K562 (cell line): Measurements from ENCODE around the gene PCNX2. TPM values are rescaled to one million over a fixed set of nuclear protein-coding genes. Genes with fewer than 3 reads are reported as not detected.

Source experiments
- ATAC-seq: fragments of 200-7000 bp; cut with Tn5 transposase; 3 replicates; pipeline ENCODE4 v1.9.1; 2020; ENCODE audit warnings: moderate library complexity
- BruUV-seq: library from RNA; stranded (reverse); fragments of 400-500 nt; replicated peaks from 2 replicates; lab custom pipeline; 2021; lab: Mats Ljungman, UMichigan
- CTCF ChIA-PET: fragments of 300-600 bp; formaldehyde crosslinking; extraction: SDS; loops from one replicate; lab custom pipeline; 2021; ENCODE audit warnings: low intra/inter-chr PET ratio; lab: Yijun Ruan, JAX
- POLR2A ChIA-PET: fragments of 300-600, 350-650 bp; sonication (Branson Sonifier 250); formaldehyde crosslinking; extraction: SDS; loops from one replicate; lab custom pipeline; 2021; ENCODE audit warnings: antibody characterized with exemption, inconsistent platforms; lab: Yijun Ruan, JAX
- DNase-seq, 4 experiments: peaks; one replicate each; pipeline versions ENCODE4 v3.0.0 to v3.0.0-alpha.2; 2011 to 2018; ENCODE audit warnings: low spot score in 3 of 4, mixed read lengths in 3 of 4; ENCODE audit errors: extremely low read depth in 1 of 4
- FAIRE-seq: peaks from 2 replicates; lab custom pipeline; 2011; peaks lifted over from hg19 to GRCh38; lab: Jason Lieb, UNC
- H2AFZ ChIP-seq: 2 replicates; pipeline ENCODE4 v1.6.0; 2011; ENCODE audit warnings: low read depth, low read length, control low read depth, inconsistent platforms
- H3K27ac ChIP-seq: fragments of 200-600 bp; 3 replicates; pipeline ENCODE4 v1.8.0; 2011; ENCODE audit warnings: low read depth, mild to moderate bottlenecking, control low read depth, inconsistent platforms, low read length, moderate library complexity, mixed read lengths; ENCODE audit errors: extremely low read depth
- H3K27me3 ChIP-seq, 2 experiments: fragments of 300-600 bp in 1 of 2; 2 replicates in 1 of 2; 3 replicates in 1 of 2; pipeline versions ENCODE4 v1.6.0 to v1.8.0; 2011; ENCODE audit warnings: inconsistent platforms in 2 of 2, low read length in 2 of 2, mild to moderate bottlenecking in 1 of 2, mixed read lengths in 1 of 2, moderate library complexity in 1 of 2; ENCODE audit not compliant: control insufficient read depth in 2 of 2, insufficient read depth in 2 of 2
- H3K36me3 ChIP-seq: fragments of 300-600 bp; 3 replicates; pipeline ENCODE4 v1.8.0; 2011; ENCODE audit warnings: mild to moderate bottlenecking, low read length, inconsistent platforms; ENCODE audit not compliant: control insufficient read depth, insufficient read depth
- H3K4me1 ChIP-seq, 2 experiments: fragments of 200-600 bp in 1 of 2; replicated peaks in 1 of 2; 2 replicates in 1 of 2; 3 replicates in 1 of 2; pipeline versions ENCODE4 v1.5.1 to v1.8.0; 2011; ENCODE audit warnings: inconsistent platforms in 2 of 2, low read length in 2 of 2, mild to moderate bottlenecking in 1 of 2, mixed read lengths in 1 of 2, moderate library complexity in 1 of 2; ENCODE audit not compliant: control insufficient read depth in 2 of 2, insufficient read depth in 2 of 2
- H3K4me2 ChIP-seq: 2 replicates; pipeline ENCODE4 v1.6.1; 2011; ENCODE audit warnings: low read length, control low read depth, inconsistent platforms, mixed read lengths; ENCODE audit not compliant: insufficient read depth
- H3K4me3 ChIP-seq: fragments of 200-600 bp; sonication (generic), shearing (Covaris generic); 2 replicates; pipeline ENCODE4 v1.5.1; 2016; ENCODE audit warnings: control low read depth, inconsistent platforms
- H3K79me2 ChIP-seq: fragments of 200-600 bp; 3 replicates; pipeline ENCODE4 v1.8.0; 2011; ENCODE audit warnings: low read length, inconsistent platforms; ENCODE audit not compliant: control insufficient read depth, insufficient read depth
- H3K9ac ChIP-seq, 2 experiments: 2 replicates each; pipeline versions ENCODE4 v1.6.0 to v1.6.1; 2011; ENCODE audit warnings: low read depth in 2 of 2, low read length in 2 of 2, control low read depth in 1 of 2, inconsistent platforms in 1 of 2, mild to moderate bottlenecking in 1 of 2, mixed read lengths in 1 of 2; ENCODE audit not compliant: insufficient read depth in 1 of 2
- H3K9me1 ChIP-seq: one replicate; pipeline ENCODE4 v1.6.0; 2011; ENCODE audit warnings: inconsistent platforms, mild to moderate bottlenecking, low read length, moderate library complexity; ENCODE audit not compliant: control insufficient read depth, insufficient read depth
- H3K9me3 ChIP-seq: replicated peaks from 2 replicates; pipeline ENCODE4 v1.5.1; 2011; ENCODE audit warnings: low read depth, low read length, inconsistent platforms; ENCODE audit not compliant: control insufficient read depth, insufficient read depth
- H4K20me1 ChIP-seq: replicated peaks from 2 replicates; pipeline ENCODE4 v1.6.1; 2011; ENCODE audit warnings: low read length, inconsistent platforms, mixed read lengths; ENCODE audit not compliant: control insufficient read depth, insufficient read depth
- BCL6 ChIP-seq: fragments of 250-450 bp; sonication (Bioruptor Pico); IDR thresholded peaks from 2 replicates; pipeline ENCODE4 v1.4.0; 2020
- GABPB2 ChIP-seq: fragments of 250-450 bp; sonication (Bioruptor Pico); conservative IDR thresholded peaks from 2 replicates; pipeline ENCODE4 v1.5.1; 2021; ENCODE audit warnings: mild to moderate bottlenecking
- HDAC3 ChIP-seq: fragments of 450-650 bp; IDR thresholded peaks from 2 replicates; pipeline ENCODE4 v1.6.1; 2018; ENCODE audit warnings: borderline replicate concordance, mild to moderate bottlenecking, moderate library complexity; ENCODE audit not compliant: partially characterized antibody
- KAT7 ChIP-seq: sonication (generic); formaldehyde crosslinking; IDR thresholded peaks from 2 replicates; pipeline ENCODE4 v1.8.0; 2022; ENCODE audit warnings: missing genetic modification reagents, mild to moderate bottlenecking, borderline replicate concordance
- MAFF ChIP-seq: IDR thresholded peaks from 2 replicates; pipeline ENCODE4 v1.6.1; 2012; ENCODE audit warnings: low read length, improper control_type of control experiment
- NCOA2 ChIP-seq, 2 experiments: fragments of 450-650 bp; IDR thresholded peaks; 2 replicates each; pipeline ENCODE4 v1.6.1; 2018; ENCODE audit warnings: mild to moderate bottlenecking in 2 of 2, moderate library complexity in 1 of 2; ENCODE audit not compliant: partially characterized antibody in 2 of 2
- NCOR1 ChIP-seq: fragments of 450-650 bp; IDR thresholded peaks from 2 replicates; pipeline ENCODE4 v1.6.1; 2016; ENCODE audit warnings: mild to moderate bottlenecking, moderate library complexity
- PHF21A ChIP-seq: fragments of 450-650 bp; IDR thresholded peaks from 2 replicates; pipeline ENCODE4 v1.6.1; 2017; ENCODE audit warnings: low read depth, borderline replicate concordance
- POLR3G ChIP-seq: IDR thresholded peaks from 2 replicates; pipeline ENCODE4 v1.6.1; 2011; ENCODE audit not compliant: insufficient read length, insufficient replicate concordance; ENCODE audit errors: extremely low read depth
- RBM15 ChIP-seq: fragments of 200-400 bp; formaldehyde crosslinking; IDR thresholded peaks from 2 replicates; pipeline ENCODE4 v1.6.1; 2018; ENCODE audit warnings: mild to moderate bottlenecking, low read length, moderate library complexity; ENCODE audit not compliant: insufficient read depth
- SUPT5H ChIP-seq: fragments of 450-650 bp; IDR thresholded peaks from 2 replicates; pipeline ENCODE4 v1.6.1; 2016
- ZMIZ1 ChIP-seq, 2 experiments: fragments of 150-350 bp in 1 of 2; IDR thresholded peaks; 2 replicates each; pipeline ENCODE4 v1.6.1; 2012 to 2016; ENCODE audit warnings: low read depth in 2 of 2, low read length in 2 of 2, mild to moderate bottlenecking in 1 of 2, moderate library complexity in 1 of 2
- ZNF347 ChIP-seq: fragments of 450-650 bp; formaldehyde crosslinking; IDR thresholded peaks from 2 replicates; pipeline ENCODE4 v1.4.0; 2020; ENCODE audit warnings: low read depth, mild to moderate bottlenecking, moderate library complexity
- ZNF436 ChIP-seq: fragments of 250-450, 450-650 bp; sonication (Bioruptor Pico); formaldehyde crosslinking; IDR thresholded peaks from 2 replicates; pipeline ENCODE4 v1.7.0; 2020; ENCODE audit warnings: mild to moderate bottlenecking
- in situ Hi-C: fragments of 300-500 bp; cut with MboI; formaldehyde crosslinking; loops from 4 replicates; pipeline ENCODE4 v1.15.0; 2018; ENCODE audit warnings: inconsistent platforms, mixed read lengths
- intact Hi-C: fragments of 100-400 bp; cut with micrococcal nuclease; formaldehyde crosslinking; loops from 2 replicates; pipeline ENCODE4 v1.14.2; 2022
- polyA plus RNA-seq, 8 experiments: library from polyadenylated mRNA; depleted of rRNA in 4 of 8; stranded (reverse) in 5 of 8; unstranded in 3 of 8; fragments of >200 nt; fragmentation: Nextera tagmentation in 2 of 8; fragmentation: Illumina TruSeq in 1 of 8; extraction: Ambion mirVana in 2 of 8; extraction: Trizol in 1 of 8; gene quantifications; 2 replicates each; pipeline versions ENCODE4 v1.2.1 to v1.2.3, GENCODE V29; 2011 to 2014; ENCODE audit warnings: inconsistent platforms in 1 of 8, missing spikeins in 1 of 8
- total RNA-seq, 7 experiments: library from RNA; depleted of rRNA in 6 of 7; stranded (reverse); fragments of >200 nt in 6 of 7; fragmentation: Illumina TruSeq in 2 of 7; extraction: Trizol in 2 of 7; gene quantifications; 2 replicates each; pipeline versions ENCODE4 v1.2.1 to v1.2.3, GENCODE V29; 2011 to 2021; ENCODE audit warnings: low replicate concordance in 1 of 7
- TF ChIP-seq, protein P1 (sequence below): fragments of 250-450 bp; sonication (Bioruptor Pico); IDR thresholded peaks from 2 replicates; pipeline ENCODE4 v1.5.0; 2021; ENCODE audit warnings: mild to moderate bottlenecking, borderline replicate concordance
- TF ChIP-seq, protein P2 (sequence below): sonication (generic); formaldehyde crosslinking; IDR thresholded peaks from 2 replicates; pipeline ENCODE4 v1.9.0; 2022; ENCODE audit warnings: mild to moderate bottlenecking, missing genetic modification reagents

PCNX2 gene
- total and polyA plus RNA-seq, 9 of the 15 experiments (the other 6 are each of a cell fraction or from before 2014, with no cell fraction given), result 0.07 to 0.33 TPM; not detected in 7

GRCh38 chr1:233158322-233158721 lies 137.2 kb downstream of the PCNX2 start:
- BruUV-seq, result no TSS peak
- TF ChIP-seq ZNF347 (CRISPR knock-in tag) (no peak), ZNF436 (CRISPR knock-in tag) (no peak), RBM15 (no peak), HDAC3 (no peak), GABPB2 (CRISPR knock-in tag) (no peak), NCOA2 (IDR thresholded peaks at IDR 0.05; ENCODE audit: partially characterized antibody in 2 of 2) (no peak), SUPT5H (no peak), KAT7 (CRISPR knock-in tag) (no peak), NCOR1 (no peak), BCL6 (no peak), POLR3G (no peak), ZMIZ1 (IDR thresholded peaks at IDR 0.05; ENCODE audit: low read depth in 2 of 2, low read length in 2 of 2) (no peak), PHF21A (no peak), MAFF (no peak)
- TF ChIP-seq, protein P1, sequence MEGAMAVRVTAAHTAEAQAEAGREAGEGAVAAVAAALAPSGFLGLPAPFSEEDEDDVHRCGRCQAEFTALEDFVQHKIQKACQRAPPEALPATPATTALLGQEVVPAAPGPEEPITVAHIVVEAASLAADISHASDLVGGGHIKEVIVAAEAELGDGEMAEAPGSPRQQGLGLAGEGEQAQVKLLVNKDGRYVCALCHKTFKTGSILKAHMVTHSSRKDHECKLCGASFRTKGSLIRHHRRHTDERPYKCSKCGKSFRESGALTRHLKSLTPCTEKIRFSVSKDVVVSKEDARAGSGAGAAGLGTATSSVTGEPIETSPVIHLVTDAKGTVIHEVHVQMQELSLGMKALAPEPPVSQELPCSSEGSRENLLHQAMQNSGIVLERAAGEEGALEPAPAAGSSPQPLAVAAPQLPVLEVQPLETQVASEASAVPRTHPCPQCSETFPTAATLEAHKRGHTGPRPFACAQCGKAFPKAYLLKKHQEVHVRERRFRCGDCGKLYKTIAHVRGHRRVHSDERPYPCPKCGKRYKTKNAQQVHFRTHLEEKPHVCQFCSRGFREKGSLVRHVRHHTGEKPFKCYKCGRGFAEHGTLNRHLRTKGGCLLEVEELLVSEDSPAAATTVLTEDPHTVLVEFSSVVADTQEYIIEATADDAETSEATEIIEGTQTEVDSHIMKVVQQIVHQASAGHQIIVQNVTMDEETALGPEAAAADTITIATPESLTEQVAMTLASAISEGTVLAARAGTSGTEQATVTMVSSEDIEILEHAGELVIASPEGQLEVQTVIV (CRISPR knock-in tag), result no peak
- TF ChIP-seq, protein P2, sequence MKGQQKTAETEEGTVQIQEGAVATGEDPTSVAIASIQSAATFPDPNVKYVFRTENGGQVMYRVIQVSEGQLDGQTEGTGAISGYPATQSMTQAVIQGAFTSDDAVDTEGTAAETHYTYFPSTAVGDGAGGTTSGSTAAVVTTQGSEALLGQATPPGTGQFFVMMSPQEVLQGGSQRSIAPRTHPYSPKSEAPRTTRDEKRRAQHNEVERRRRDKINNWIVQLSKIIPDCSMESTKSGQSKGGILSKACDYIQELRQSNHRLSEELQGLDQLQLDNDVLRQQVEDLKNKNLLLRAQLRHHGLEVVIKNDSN, result no peak

More at GRCh38 chr1:233158322-233158721, 137.2 kb downstream of the PCNX2 start:
- intact Hi-C loops (no loop called here), in situ Hi-C loops (no loop called here)
- CTCF ChIA-PET, result no interaction called here
- no peak overlapping the region for H3K4me3 ChIP-seq
- no peak overlapping the region for H3K9ac ChIP-seq
- no peak overlapping the region for H3K27ac ChIP-seq
- no peak overlapping the region for H2AFZ ChIP-seq
- no peaks in the 10 kb centered on the region for H3K9me3 ChIP-seq
- no peak for DNase-seq
- POLR2A ChIA-PET, result no interaction called here
- no peak for FAIRE-seq
- H3K4me2 ChIP-seq, result no peak overlapping the region
- no peaks in the 10 kb centered on the region for H3K4me1 ChIP-seq
- H3K27me3 ChIP-seq, result no peaks in the 10 kb centered on the region; a peak in 1 of 5 replicates
- H3K79me2 ChIP-seq, result no peaks in the 10 kb centered on the region
- no peak for ATAC-seq
- H3K9me1 ChIP-seq, result no peaks in the 10 kb centered on the region
- no peaks in the 10 kb centered on the region for H3K36me3 ChIP-seq
- no peaks in the 10 kb centered on the region for H4K20me1 ChIP-seq
